Mesothelial cell of epicardium (in vitro differentiated cells): ENCODE results near the gene SRCIN1. TPM values are rescaled to one million over a fixed set of nuclear protein-coding genes. Genes with fewer than 3 reads are reported as not detected.
"Not testable (repeated sequence)": the region's sequence is repeated elsewhere in the genome, so short reads cannot be mapped to it uniquely, and the experiment has no call there.

Experiments used
- DNase-seq, 2 experiments: peaks; one replicate each; pipeline ENCODE4 v3.0.0; 2021; ENCODE audit warnings: low spot score in 2 of 2; ENCODE audit not compliant: unreplicated experiment in 2 of 2
- H3K27ac Mint-ChIP-seq: 2 replicates; pipeline ENCODE4 v1.8.0; 2021; ENCODE audit warnings: mixed read lengths
- H3K27me3 Mint-ChIP-seq: 2 replicates; pipeline ENCODE4 v1.8.0; 2021; ENCODE audit warnings: low read depth, mixed read lengths
- H3K36me3 Mint-ChIP-seq: 2 replicates; pipeline ENCODE4 v1.8.0; 2021; ENCODE audit warnings: mixed read lengths
- H3K4me1 Mint-ChIP-seq: 2 replicates; pipeline ENCODE4 v1.8.0; 2021; ENCODE audit warnings: mixed read lengths
- H3K4me3 Mint-ChIP-seq: 2 replicates; pipeline ENCODE4 v1.8.0; 2021; ENCODE audit warnings: mild to moderate bottlenecking, moderate library complexity, mixed read lengths
- H3K9me3 Mint-ChIP-seq: 2 replicates; pipeline ENCODE4 v1.8.0; 2021; ENCODE audit warnings: mixed read lengths
- CTCF ChIP-seq: fragments of 200-600 bp; sonication (generic); IDR thresholded peaks from one replicate; pipeline ENCODE4 v1.5.0; 2021; ENCODE audit warnings: antibody characterized with exemption; ENCODE audit not compliant: unreplicated experiment
- total RNA-seq: library from RNA; stranded (reverse); gene quantifications from 3 replicates; pipeline ENCODE4 v1.2.1, GENCODE V29; 2021

SRCIN1 gene
- total RNA-seq, 1 donor from 2014 or later: 19.4 TPM

GRCh38 chr17:38533241-38533640 lies 72.5 kb downstream of the SRCIN1 start:
- H3K9me3 Mint-ChIP-seq: no peaks in the 10 kb centered on the region
- peaks cover 3% of the 10 kb centered on the region for H3K4me1 Mint-ChIP-seq
- peaks cover 39% of the 10 kb centered on the region for H3K27me3 Mint-ChIP-seq
- DNase-seq: no peak
- no peak overlapping the region for H3K27ac Mint-ChIP-seq
- no peak for TF ChIP-seq CTCF
- H3K36me3 Mint-ChIP-seq: no peaks in the 10 kb centered on the region
- no peak overlapping the region for H3K4me3 Mint-ChIP-seq

GRCh38 chr17:38532451-38532850 lies 73.3 kb downstream of the SRCIN1 start:
- H3K36me3 Mint-ChIP-seq: no peaks in the 10 kb centered on the region
- H3K4me1 Mint-ChIP-seq: peaks cover 7% of the 10 kb centered on the region
- no peak for DNase-seq
- no peak overlapping the region for H3K4me3 Mint-ChIP-seq
- no peak for TF ChIP-seq CTCF
- H3K9me3 Mint-ChIP-seq: no peaks in the 10 kb centered on the region
- H3K27me3 Mint-ChIP-seq: peaks cover 46% of the 10 kb centered on the region
- no peak overlapping the region for H3K27ac Mint-ChIP-seq

- H3K27ac Mint-ChIP-seq, H3K9me3 Mint-ChIP-seq: not testable (repeated sequence)
Measured at GRCh38 chr17:38531761-38532160, 74.0 kb downstream of the SRCIN1 start.

GRCh38 chr17:38530856-38531255 lies 74.9 kb downstream of the SRCIN1 start:
- not testable (repeated sequence) for H3K9me3 Mint-ChIP-seq, H3K27ac Mint-ChIP-seq, H3K36me3 Mint-ChIP-seq, DNase-seq, H3K4me3 Mint-ChIP-seq, H3K4me1 Mint-ChIP-seq
- peaks cover 46% of the 10 kb centered on the region for H3K27me3 Mint-ChIP-seq

More at GRCh38 chr17:38531761-38532160, 74.0 kb downstream of the SRCIN1 start:
- H3K36me3 Mint-ChIP-seq, H3K4me1 Mint-ChIP-seq, H3K4me3 Mint-ChIP-seq, DNase-seq: not testable (repeated sequence)
- peaks cover 47% of the 10 kb centered on the region for H3K27me3 Mint-ChIP-seq

GRCh38 chr17:38528141-38528540 lies 77.6 kb downstream of the SRCIN1 start:
- not testable (repeated sequence) for H3K9me3 Mint-ChIP-seq, H3K27ac Mint-ChIP-seq
- H3K27me3 Mint-ChIP-seq: peaks cover 40% of the 10 kb centered on the region

GRCh38 chr17:38526526-38526925 lies 79.2 kb downstream of the SRCIN1 start:
- not testable (repeated sequence) for H3K36me3 Mint-ChIP-seq, H3K27ac Mint-ChIP-seq, DNase-seq, H3K9me3 Mint-ChIP-seq, H3K4me3 Mint-ChIP-seq
- Mint-ChIP-seq H3K27me3 (peaks cover 30% of the 10 kb centered on the region), H3K4me1 (peaks cover 13% of the 10 kb centered on the region)

More at GRCh38 chr17:38528141-38528540, 77.6 kb downstream of the SRCIN1 start:
- H3K4me1 Mint-ChIP-seq: peaks cover 13% of the 10 kb centered on the region
- not testable (repeated sequence) for DNase-seq, H3K4me3 Mint-ChIP-seq, H3K36me3 Mint-ChIP-seq

- Mint-ChIP-seq H3K4me1 (peaks cover 28% of the 10 kb centered on the region), H3K4me3 (no peak overlapping the region), H3K27me3 (peaks cover 18% of the 10 kb centered on the region), H3K36me3 (no peaks in the 10 kb centered on the region), H3K27ac (no peak overlapping the region), H3K9me3 (no peaks in the 10 kb centered on the region)
- no peak for TF ChIP-seq CTCF
- DNase-seq: no peak
Measured at GRCh38 chr17:38512473-38513058, 93.2 kb downstream of the SRCIN1 start.
